Daoy (cell line): ENCODE measurements around the gene NFKBIE. TPM values are rescaled to one million over a fixed set of nuclear protein-coding genes. Genes with fewer than 3 reads are reported as not detected.
"Not testable (repeated sequence)": the region's sequence is repeated elsewhere in the genome, so short reads cannot be mapped to it uniquely, and the experiment has no call there.

Experiments used
- DNase-seq: peaks from one replicate; pipeline ENCODE4 v3.0.0-alpha.2; 2015; ENCODE audit warnings: low read depth
- total RNA-seq: library from RNA; depleted of rRNA; stranded (reverse); fragments of >200 nt; shearing (Covaris generic); gene quantifications from 2 replicates; pipeline ENCODE4 v1.2.3, GENCODE V29; 2014

Gene NFKBIE
- total RNA-seq, 1 experiment from 2014 or later, result 42.3 TPM

- DNase-seq, result peak; percentile 90
Observed at GRCh38 chr6:44245912-44246662, 19.3 kb downstream of the NFKBIE start.

GRCh38 chr6:44245391-44245911 is 19.9 kb downstream of the NFKBIE start:
- DNase-seq, result no peak

GRCh38 chr6:44243345-44243744 is 22.0 kb downstream of the NFKBIE start:
- no peak for DNase-seq

GRCh38 chr6:44238687-44239350 is 26.5 kb downstream of the NFKBIE start:
- no peak for DNase-seq

- peak; percentile 88 for DNase-seq
Observed at GRCh38 chr6:44237813-44238433, 27.4 kb downstream of the NFKBIE start.

GRCh38 chr6:44237021-44237812 is 28.1 kb downstream of the NFKBIE start:
- peak; percentile 99 for DNase-seq

GRCh38 chr6:44235891-44236516 is 29.3 kb downstream of the NFKBIE start:
- no peak for DNase-seq

- DNase-seq, result no peak
Observed at GRCh38 chr6:44235269-44235668, 30.1 kb downstream of the NFKBIE start.

GRCh38 chr6:44234101-44235025 is 31.0 kb downstream of the NFKBIE start:
- DNase-seq, result peak; percentile 77

- DNase-seq, result no peak
Observed at GRCh38 chr6:44233567-44234100, 31.7 kb downstream of the NFKBIE start.

- DNase-seq, result no peak
Observed at GRCh38 chr6:44232676-44233566, 32.4 kb downstream of the NFKBIE start.

- not testable (repeated sequence) for DNase-seq
Observed at GRCh38 chr6:44231426-44231825, 33.9 kb downstream of the NFKBIE start.

- DNase-seq, result no peak
Observed at GRCh38 chr6:44230034-44230675, 35.2 kb downstream of the NFKBIE start.

- no peak for DNase-seq
Observed at GRCh38 chr6:44229376-44230033, 35.8 kb downstream of the NFKBIE start.

GRCh38 chr6:44228836-44229235 is 36.5 kb downstream of the NFKBIE start:
- DNase-seq, result no peak

GRCh38 chr6:44228433-44228832 is 36.9 kb downstream of the NFKBIE start:
- DNase-seq, result no peak

- no peak for DNase-seq
Observed at GRCh38 chr6:44228031-44228430, 37.3 kb downstream of the NFKBIE start.
